ENCODE data around the gene CFAP68.

CFAP68 gene

DNA sequence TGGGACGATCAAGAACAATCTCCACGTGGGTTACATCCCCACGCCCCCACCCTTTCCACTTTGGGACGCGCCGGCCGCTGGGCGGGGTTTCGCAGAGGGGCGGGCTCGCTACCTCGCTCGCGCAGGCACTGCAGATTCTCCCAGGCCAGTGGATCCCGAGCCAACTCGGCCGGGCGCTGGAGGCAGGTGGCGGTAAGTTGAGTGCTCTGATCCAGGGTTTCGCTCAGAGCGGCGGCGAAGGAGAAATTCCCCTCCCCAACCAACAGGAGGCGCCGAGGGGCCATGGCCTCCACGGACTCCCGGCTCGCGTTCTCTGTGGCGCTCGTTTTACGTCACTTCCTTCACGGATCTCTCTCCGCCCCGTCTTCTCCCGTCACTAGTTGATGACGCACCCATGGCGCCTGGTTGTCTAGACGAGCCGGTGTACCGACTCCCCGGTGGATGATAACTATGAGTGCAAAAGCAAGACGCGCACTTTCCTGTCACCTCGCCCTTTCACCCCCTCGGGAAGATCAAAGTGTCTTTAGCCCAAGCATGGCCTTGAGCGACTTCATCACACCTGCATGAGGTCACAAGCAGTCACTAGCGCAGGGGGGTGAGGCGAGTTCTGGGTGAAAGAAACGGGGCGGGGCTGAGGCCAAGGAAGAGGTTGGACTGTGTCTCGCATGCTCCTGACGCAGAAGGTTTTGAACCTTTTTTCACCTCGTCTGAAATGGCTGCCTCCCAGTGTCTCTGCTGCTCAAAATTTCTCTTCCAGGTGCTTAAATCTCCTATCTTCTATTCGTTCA lies at the start of gene CFAP68, which contains the start of gene FDXACB1 (continued):
- TF ChIP-seq, protein P1, sequence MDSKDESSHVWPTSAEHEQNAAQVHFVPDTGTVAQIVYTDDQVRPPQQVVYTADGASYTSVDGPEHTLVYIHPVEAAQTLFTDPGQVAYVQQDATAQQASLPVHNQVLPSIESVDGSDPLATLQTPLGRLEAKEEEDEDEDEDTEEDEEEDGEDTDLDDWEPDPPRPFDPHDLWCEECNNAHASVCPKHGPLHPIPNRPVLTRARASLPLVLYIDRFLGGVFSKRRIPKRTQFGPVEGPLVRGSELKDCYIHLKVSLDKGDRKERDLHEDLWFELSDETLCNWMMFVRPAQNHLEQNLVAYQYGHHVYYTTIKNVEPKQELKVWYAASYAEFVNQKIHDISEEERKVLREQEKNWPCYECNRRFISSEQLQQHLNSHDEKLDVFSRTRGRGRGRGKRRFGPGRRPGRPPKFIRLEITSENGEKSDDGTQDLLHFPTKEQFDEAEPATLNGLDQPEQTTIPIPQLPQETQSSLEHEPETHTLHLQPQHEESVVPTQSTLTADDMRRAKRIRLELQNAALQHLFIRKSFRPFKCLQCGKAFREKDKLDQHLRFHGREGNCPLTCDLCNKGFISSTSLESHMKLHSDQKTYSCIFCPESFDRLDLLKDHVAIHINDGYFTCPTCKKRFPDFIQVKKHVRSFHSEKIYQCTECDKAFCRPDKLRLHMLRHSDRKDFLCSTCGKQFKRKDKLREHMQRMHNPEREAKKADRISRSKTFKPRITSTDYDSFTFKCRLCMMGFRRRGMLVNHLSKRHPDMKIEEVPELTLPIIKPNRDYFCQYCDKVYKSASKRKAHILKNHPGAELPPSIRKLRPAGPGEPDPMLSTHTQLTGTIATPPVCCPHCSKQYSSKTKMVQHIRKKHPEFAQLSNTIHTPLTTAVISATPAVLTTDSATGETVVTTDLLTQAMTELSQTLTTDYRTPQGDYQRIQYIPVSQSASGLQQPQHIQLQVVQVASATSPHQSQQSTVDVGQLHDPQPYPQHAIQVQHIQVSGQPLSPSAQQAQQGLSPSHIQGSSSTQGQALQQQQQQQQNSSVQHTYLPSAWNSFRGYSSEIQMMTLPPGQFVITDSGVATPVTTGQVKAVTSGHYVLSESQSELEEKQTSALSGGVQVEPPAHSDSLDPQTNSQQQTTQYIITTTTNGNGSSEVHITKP (tag by site-specific recombination; IDR thresholded peaks at IDR 0.05) = no peak
- TF ChIP-seq ZNF600 (tag by site-specific recombination; IDR thresholded peaks at IDR 0.05) = peak; percentile 28; the same call in 1 of the 2 replicates
- no peak for TF ChIP-seq KLF7 (tag by site-specific recombination; IDR thresholded peaks at IDR 0.05; ENCODE audit: borderline replicate concordance)
- TF ChIP-seq BCL11A (tag by site-specific recombination; IDR thresholded peaks at IDR 0.05; ENCODE audit: low read depth) = no peak
- TF ChIP-seq GLI4 (tag by site-specific recombination; IDR thresholded peaks at IDR 0.05) = no peak
- TF ChIP-seq, protein P2, sequence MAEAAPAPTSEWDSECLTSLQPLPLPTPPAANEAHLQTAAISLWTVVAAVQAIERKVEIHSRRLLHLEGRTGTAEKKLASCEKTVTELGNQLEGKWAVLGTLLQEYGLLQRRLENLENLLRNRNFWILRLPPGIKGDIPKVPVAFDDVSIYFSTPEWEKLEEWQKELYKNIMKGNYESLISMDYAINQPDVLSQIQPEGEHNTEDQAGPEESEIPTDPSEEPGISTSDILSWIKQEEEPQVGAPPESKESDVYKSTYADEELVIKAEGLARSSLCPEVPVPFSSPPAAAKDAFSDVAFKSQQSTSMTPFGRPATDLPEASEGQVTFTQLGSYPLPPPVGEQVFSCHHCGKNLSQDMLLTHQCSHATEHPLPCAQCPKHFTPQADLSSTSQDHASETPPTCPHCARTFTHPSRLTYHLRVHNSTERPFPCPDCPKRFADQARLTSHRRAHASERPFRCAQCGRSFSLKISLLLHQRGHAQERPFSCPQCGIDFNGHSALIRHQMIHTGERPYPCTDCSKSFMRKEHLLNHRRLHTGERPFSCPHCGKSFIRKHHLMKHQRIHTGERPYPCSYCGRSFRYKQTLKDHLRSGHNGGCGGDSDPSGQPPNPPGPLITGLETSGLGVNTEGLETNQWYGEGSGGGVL (tag by site-specific recombination; IDR thresholded peaks at IDR 0.05) = no peak
- TF ChIP-seq, protein P3, sequence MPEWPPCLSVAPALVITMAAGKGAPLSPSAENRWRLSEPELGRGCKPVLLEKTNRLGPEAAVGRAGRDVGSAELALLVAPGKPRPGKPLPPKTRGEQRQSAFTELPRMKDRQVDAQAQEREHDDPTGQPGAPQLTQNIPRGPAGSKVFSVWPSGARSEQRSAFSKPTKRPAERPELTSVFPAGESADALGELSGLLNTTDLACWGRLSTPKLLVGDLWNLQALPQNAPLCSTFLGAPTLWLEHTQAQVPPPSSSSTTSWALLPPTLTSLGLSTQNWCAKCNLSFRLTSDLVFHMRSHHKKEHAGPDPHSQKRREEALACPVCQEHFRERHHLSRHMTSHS (tag by site-specific recombination; IDR thresholded peaks at IDR 0.05) = no peak
- no peak for TF ChIP-seq ZSCAN16 (tag by site-specific recombination; IDR thresholded peaks at IDR 0.05)
- no peak for TF ChIP-seq ZNF292 (tag by site-specific recombination; IDR thresholded peaks at IDR 0.05; ENCODE audit: borderline replicate concordance, low read depth)
- no peak for TF ChIP-seq ZNF510 (tag by site-specific recombination; IDR thresholded peaks at IDR 0.05; ENCODE audit: insufficient replicate concordance)
- TF ChIP-seq ZNF521 (tag by site-specific recombination; IDR thresholded peaks at IDR 0.05) = no peak
- no peak for TF ChIP-seq KLF16 (tag by site-specific recombination; IDR thresholded peaks at IDR 0.05)
- no peak for TF ChIP-seq ZNF660 (tag by site-specific recombination; IDR thresholded peaks at IDR 0.05)
- no peak for TF ChIP-seq MZF1 (tag by site-specific recombination; IDR thresholded peaks at IDR 0.05; ENCODE audit: borderline replicate concordance)
- TF ChIP-seq ZIC2 (tag by site-specific recombination; IDR thresholded peaks at IDR 0.05) = 0 out of 2 replicates have a peak, but pooled peaks have one; percentile 23
- no peak for TF ChIP-seq ZFP69B (tag by site-specific recombination; IDR thresholded peaks at IDR 0.05)
- TF ChIP-seq, protein P4, sequence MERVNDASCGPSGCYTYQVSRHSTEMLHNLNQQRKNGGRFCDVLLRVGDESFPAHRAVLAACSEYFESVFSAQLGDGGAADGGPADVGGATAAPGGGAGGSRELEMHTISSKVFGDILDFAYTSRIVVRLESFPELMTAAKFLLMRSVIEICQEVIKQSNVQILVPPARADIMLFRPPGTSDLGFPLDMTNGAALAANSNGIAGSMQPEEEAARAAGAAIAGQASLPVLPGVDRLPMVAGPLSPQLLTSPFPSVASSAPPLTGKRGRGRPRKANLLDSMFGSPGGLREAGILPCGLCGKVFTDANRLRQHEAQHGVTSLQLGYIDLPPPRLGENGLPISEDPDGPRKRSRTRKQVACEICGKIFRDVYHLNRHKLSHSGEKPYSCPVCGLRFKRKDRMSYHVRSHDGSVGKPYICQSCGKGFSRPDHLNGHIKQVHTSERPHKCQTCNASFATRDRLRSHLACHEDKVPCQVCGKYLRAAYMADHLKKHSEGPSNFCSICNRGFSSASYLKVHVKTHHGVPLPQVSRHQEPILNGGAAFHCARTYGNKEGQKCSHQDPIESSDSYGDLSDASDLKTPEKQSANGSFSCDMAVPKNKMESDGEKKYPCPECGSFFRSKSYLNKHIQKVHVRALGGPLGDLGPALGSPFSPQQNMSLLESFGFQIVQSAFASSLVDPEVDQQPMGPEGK (tag by site-specific recombination; IDR thresholded peaks at IDR 0.05) = peak; percentile 68
- TF ChIP-seq ZNF174 (tag by site-specific recombination; IDR thresholded peaks at IDR 0.05) = no peak
- TF ChIP-seq ZNF24 (tag by site-specific recombination; IDR thresholded peaks at IDR 0.05) = peak; percentile 67
- TF ChIP-seq ZNF558 (tag by site-specific recombination; IDR thresholded peaks at IDR 0.05) = no peak
- peak; percentile 31; the same call in 1 of the 2 replicates for TF ChIP-seq ZBTB8A (tag by site-specific recombination; IDR thresholded peaks at IDR 0.05)
- peak; percentile 99 for TF ChIP-seq ZBTB21 (tag by site-specific recombination; IDR thresholded peaks at IDR 0.05)
- TF ChIP-seq, protein P5, sequence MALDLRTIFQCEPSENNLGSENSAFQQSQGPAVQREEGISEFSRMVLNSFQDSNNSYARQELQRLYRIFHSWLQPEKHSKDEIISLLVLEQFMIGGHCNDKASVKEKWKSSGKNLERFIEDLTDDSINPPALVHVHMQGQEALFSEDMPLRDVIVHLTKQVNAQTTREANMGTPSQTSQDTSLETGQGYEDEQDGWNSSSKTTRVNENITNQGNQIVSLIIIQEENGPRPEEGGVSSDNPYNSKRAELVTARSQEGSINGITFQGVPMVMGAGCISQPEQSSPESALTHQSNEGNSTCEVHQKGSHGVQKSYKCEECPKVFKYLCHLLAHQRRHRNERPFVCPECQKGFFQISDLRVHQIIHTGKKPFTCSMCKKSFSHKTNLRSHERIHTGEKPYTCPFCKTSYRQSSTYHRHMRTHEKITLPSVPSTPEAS (tag by site-specific recombination; IDR thresholded peaks at IDR 0.05) = no peak
- TF ChIP-seq ZBTB17 (tag by site-specific recombination; IDR thresholded peaks at IDR 0.05) = peak; percentile 94
- no peak for TF ChIP-seq ZNF10 (tag by site-specific recombination; IDR thresholded peaks at IDR 0.05)
- TF ChIP-seq FEZF1 (tag by site-specific recombination; IDR thresholded peaks at IDR 0.05) = no peak
- TF ChIP-seq, protein P6, sequence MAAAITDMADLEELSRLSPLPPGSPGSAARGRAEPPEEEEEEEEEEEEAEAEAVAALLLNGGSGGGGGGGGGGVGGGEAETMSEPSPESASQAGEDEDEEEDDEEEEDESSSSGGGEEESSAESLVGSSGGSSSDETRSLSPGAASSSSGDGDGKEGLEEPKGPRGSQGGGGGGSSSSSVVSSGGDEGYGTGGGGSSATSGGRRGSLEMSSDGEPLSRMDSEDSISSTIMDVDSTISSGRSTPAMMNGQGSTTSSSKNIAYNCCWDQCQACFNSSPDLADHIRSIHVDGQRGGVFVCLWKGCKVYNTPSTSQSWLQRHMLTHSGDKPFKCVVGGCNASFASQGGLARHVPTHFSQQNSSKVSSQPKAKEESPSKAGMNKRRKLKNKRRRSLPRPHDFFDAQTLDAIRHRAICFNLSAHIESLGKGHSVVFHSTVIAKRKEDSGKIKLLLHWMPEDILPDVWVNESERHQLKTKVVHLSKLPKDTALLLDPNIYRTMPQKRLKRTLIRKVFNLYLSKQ (tag by site-specific recombination; IDR thresholded peaks at IDR 0.05; ENCODE audit: borderline replicate concordance) = no peak
- TF ChIP-seq ZBTB7A (tag by site-specific recombination; IDR thresholded peaks at IDR 0.05; ENCODE audit: low read depth) = no peak
